Natural killer cell (primary cell): ENCODE measurements around the gene GCHFR. TPM values are rescaled to one million over a fixed set of nuclear protein-coding genes. Genes with fewer than 3 reads are reported as not detected.

Experiments used
- ATAC-seq, 3 donors: fragments of 150-1000 bp in 2 of 3; fragments of 200-7000 bp in 1 of 3; cut with Tn5 transposase; 1 replicate in 1 of 3; 2 replicates in 2 of 3; pipeline ENCODE4 v1.10.0; 2021; ENCODE audit warnings: mild to moderate bottlenecking in 2 of 3, moderate library complexity in 2 of 3
- DNase-seq, 2 donors: peaks; one replicate each; pipeline versions ENCODE4 v3.0.0 to v3.0.0-alpha.2; 2013 to 2021; ENCODE audit warnings: mixed read lengths in 1 of 2
- H3K27ac ChIP-seq: one replicate; pipeline ENCODE4 v1.5.1; 2013; ENCODE audit warnings: mild to moderate bottlenecking, low read length
- H3K27me3 ChIP-seq: one replicate; pipeline ENCODE4 v1.6.1; 2013; ENCODE audit warnings: low read length; ENCODE audit not compliant: control insufficient read depth, insufficient read depth
- H3K36me3 ChIP-seq: one replicate; pipeline ENCODE4 v1.6.1; 2013; ENCODE audit warnings: low read length; ENCODE audit not compliant: control insufficient read depth, insufficient read depth
- H3K4me1 ChIP-seq: one replicate; pipeline ENCODE4 v1.6.1; 2013; ENCODE audit warnings: low read length; ENCODE audit not compliant: control insufficient read depth, insufficient read depth
- H3K4me3 ChIP-seq: one replicate; pipeline ENCODE4 v1.5.1; 2013; ENCODE audit warnings: low read length
- H3K9me3 ChIP-seq: one replicate; pipeline ENCODE4 v1.6.1; 2013; ENCODE audit warnings: low read length; ENCODE audit not compliant: control insufficient read depth, insufficient read depth
- H3K27ac Mint-ChIP-seq, 2 donors: one replicate each; pipeline ENCODE4 v1.8.0; 2022; ENCODE audit warnings: mild to moderate bottlenecking in 2 of 2, mixed read lengths in 2 of 2, moderate library complexity in 1 of 2
- H3K27me3 Mint-ChIP-seq, 2 donors: one replicate each; pipeline ENCODE4 v1.8.0; 2022; ENCODE audit warnings: low read depth in 2 of 2, mixed read lengths in 2 of 2
- H3K36me3 Mint-ChIP-seq: one replicate; pipeline ENCODE4 v1.8.0; 2022; ENCODE audit warnings: mixed read lengths
- H3K4me1 Mint-ChIP-seq, 2 donors: one replicate each; pipeline ENCODE4 v1.8.0; 2022; ENCODE audit warnings: mixed read lengths in 2 of 2
- H3K4me3 Mint-ChIP-seq: one replicate; pipeline ENCODE4 v1.8.0; 2022; ENCODE audit warnings: mild to moderate bottlenecking, moderate library complexity, mixed read lengths
- H3K9me3 Mint-ChIP-seq, 2 donors: one replicate each; pipeline ENCODE4 v1.8.0; 2022; ENCODE audit warnings: mixed read lengths in 2 of 2
- WGBS: methylation state at CpG from one replicate; pipeline ENCODE4 v1.1.7; 2013; ENCODE audit warnings: missing lambda C conversion rate; ENCODE audit not compliant: insufficient coverage; 5-methylcytosine and 5-hydroxymethylcytosine counted together
- intact Hi-C: fragments of 100-400 bp; cut with micrococcal nuclease; formaldehyde crosslinking; loops from one replicate; pipeline ENCODE4 v1.14.2; 2022
- total RNA-seq, 4 donors: library from RNA; stranded (reverse); fragments of 120-200 nt in 1 of 4; gene quantifications; one replicate each; pipeline versions ENCODE4 v1.2.3 to v1.2.4, GENCODE V29; 2013 to 2022
- TF ChIP-seq, protein P1 (sequence below): fragments of 200-600 bp; IDR thresholded peaks from one replicate; pipeline ENCODE4 v1.8.0; 2022; ENCODE audit warnings: antibody characterized with exemption

Gene GCHFR
- total RNA-seq, 3 donors from 2014 or later (not counting 1 experiment from before 2014, with no cell fraction given): 17.5 to 25.9 (median 25.9) TPM

DNA sequence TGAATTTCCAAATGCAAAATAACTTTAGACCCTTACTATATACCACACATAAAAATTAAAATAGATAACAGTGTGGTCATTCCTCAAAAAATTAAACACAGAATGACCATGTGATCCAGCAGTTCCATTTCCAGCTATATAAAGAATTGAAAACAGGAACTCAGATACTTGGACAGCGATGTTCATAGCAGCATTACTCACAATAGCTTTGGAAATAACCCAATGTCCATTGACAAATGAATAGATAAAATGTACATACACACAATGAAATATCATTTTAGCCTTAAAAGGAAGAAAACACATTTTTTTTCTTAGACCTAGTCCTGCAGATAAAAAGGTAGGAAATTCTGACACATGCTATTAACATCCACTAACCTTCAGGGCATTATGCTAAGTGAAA is 42.2 kb upstream of the GCHFR start:
- Histone ChIP-seq H3K36me3 (no peaks in the 10 kb centered on the region), H3K9me3 (no peaks in the 10 kb centered on the region), H3K27me3 (no peaks in the 10 kb centered on the region), H3K4me1 (no peaks in the 10 kb centered on the region), H3K27ac (no peak overlapping the region), H3K4me3 (no peak overlapping the region)
- 100% methylated on average over 1 of the region's 1 CpG for WGBS
- no peak for DNase-seq
- no peak overlapping the region for H3K27ac Mint-ChIP-seq
- ATAC-seq: no peak
- H3K9me3 Mint-ChIP-seq: no peaks in the 10 kb centered on the region
- TF ChIP-seq, protein P1, sequence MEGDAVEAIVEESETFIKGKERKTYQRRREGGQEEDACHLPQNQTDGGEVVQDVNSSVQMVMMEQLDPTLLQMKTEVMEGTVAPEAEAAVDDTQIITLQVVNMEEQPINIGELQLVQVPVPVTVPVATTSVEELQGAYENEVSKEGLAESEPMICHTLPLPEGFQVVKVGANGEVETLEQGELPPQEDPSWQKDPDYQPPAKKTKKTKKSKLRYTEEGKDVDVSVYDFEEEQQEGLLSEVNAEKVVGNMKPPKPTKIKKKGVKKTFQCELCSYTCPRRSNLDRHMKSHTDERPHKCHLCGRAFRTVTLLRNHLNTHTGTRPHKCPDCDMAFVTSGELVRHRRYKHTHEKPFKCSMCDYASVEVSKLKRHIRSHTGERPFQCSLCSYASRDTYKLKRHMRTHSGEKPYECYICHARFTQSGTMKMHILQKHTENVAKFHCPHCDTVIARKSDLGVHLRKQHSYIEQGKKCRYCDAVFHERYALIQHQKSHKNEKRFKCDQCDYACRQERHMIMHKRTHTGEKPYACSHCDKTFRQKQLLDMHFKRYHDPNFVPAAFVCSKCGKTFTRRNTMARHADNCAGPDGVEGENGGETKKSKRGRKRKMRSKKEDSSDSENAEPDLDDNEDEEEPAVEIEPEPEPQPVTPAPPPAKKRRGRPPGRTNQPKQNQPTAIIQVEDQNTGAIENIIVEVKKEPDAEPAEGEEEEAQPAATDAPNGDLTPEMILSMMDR: no peak
- intact Hi-C loops: no loop called here
- no peaks in the 10 kb centered on the region for H3K27me3 Mint-ChIP-seq
- H3K4me3 Mint-ChIP-seq: no peak overlapping the region
- H3K36me3 Mint-ChIP-seq: no peaks in the 10 kb centered on the region
- H3K4me1 Mint-ChIP-seq: no peaks in the 10 kb centered on the region

DNA sequence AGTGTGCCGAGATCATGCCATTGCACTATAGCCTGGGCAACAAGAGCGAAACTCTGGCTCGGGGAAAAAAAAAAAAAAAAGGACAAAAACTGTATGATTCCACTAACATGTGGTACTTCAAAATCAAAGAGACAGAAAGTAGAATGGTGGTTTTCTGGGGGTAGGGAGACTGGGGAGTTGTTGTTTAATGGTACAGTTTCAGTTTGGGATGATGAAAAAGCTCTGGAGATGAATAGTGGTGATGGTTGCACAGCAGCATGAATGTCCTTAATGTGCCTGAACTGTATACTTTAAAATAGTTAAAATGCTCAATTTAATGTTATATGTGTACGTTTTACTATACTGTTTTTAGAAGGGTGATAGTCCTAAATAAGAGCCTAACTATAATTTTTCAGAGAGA is 41.5 kb upstream of the GCHFR start:
- intact Hi-C loops: no loop called here
- H3K4me3 Mint-ChIP-seq: no peak overlapping the region
- no peaks in the 10 kb centered on the region for H3K4me1 Mint-ChIP-seq
- H3K27ac Mint-ChIP-seq: no peak overlapping the region
- no peak overlapping the region for H3K4me3 ChIP-seq
- H3K9me3 ChIP-seq: no peaks in the 10 kb centered on the region
- H3K36me3 Mint-ChIP-seq: no peaks in the 10 kb centered on the region
- H3K27me3 Mint-ChIP-seq: no peaks in the 10 kb centered on the region
- no peaks in the 10 kb centered on the region for H3K27me3 ChIP-seq
- TF ChIP-seq, protein P1: no peak
- ATAC-seq (no peak), DNase-seq (no peak)
- H3K9me3 Mint-ChIP-seq: no peaks in the 10 kb centered on the region
- H3K27ac ChIP-seq: no peak overlapping the region
- no peaks in the 10 kb centered on the region for H3K4me1 ChIP-seq
- 96% methylated on average over 3 of the region's 4 CpGs for WGBS
- H3K36me3 ChIP-seq: no peaks in the 10 kb centered on the region

DNA sequence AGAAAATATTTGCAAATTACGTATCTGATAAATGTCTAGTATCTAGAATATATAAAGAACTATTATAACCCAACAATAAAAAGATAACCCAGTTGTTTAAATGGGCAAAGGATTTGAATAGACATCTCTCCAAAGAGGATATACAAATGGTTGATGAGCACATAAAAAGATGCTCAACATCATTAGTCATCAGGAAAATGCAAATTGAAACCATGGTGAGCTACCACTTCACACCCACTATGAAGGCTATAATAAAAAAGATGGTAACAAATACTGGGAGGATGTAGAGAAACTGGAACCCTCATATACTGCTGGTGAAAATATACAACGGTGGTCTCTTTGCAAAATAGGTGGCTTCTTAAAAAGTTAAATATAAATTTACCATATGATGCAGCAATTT is 40.9 kb upstream of the GCHFR start:
- intact Hi-C loops: no loop called here
- H3K27me3 Mint-ChIP-seq: no peaks in the 10 kb centered on the region
- no peak overlapping the region for H3K4me3 Mint-ChIP-seq
- no peaks in the 10 kb centered on the region for H3K9me3 ChIP-seq
- H3K9me3 Mint-ChIP-seq: no peaks in the 10 kb centered on the region
- H3K27ac Mint-ChIP-seq: no peak overlapping the region
- H3K4me3 ChIP-seq: no peak overlapping the region
- WGBS: no CpG with 5 or more reads among the region's 2 CpGs
- no peak overlapping the region for H3K27ac ChIP-seq
- H3K36me3 Mint-ChIP-seq: no peaks in the 10 kb centered on the region
- no peaks in the 10 kb centered on the region for H3K4me1 Mint-ChIP-seq
- DNase-seq (no peak), ATAC-seq (no peak)
- TF ChIP-seq, protein P1: no peak
- H3K36me3 ChIP-seq: no peaks in the 10 kb centered on the region
- H3K27me3 ChIP-seq: no peaks in the 10 kb centered on the region
- H3K4me1 ChIP-seq: no peaks in the 10 kb centered on the region

DNA sequence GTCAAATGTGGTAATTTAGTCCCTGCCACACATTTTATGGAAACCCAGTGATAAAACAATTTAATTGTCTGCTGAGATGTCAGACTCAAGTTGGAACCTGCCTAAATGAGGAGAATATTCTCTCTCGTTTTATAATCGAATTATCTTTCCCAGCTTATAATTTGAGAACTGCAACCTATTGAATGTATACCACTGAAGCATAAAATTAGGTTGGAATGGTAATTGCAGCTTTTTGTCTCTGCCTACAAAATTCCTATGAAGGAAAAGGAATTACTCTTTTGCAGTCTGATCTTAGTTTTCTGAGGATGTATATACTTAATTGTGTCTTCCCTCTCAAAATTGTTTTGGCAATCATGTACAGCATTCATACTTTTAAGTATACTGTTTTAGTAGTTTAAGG is 39.9 kb upstream of the GCHFR start:
- H3K4me1 ChIP-seq: no peaks in the 10 kb centered on the region
- H3K9me3 Mint-ChIP-seq: no peaks in the 10 kb centered on the region
- H3K4me3 Mint-ChIP-seq: no peak overlapping the region
- H3K27me3 ChIP-seq: no peaks in the 10 kb centered on the region
- intact Hi-C loops: no loop called here
- H3K4me1 Mint-ChIP-seq: no peaks in the 10 kb centered on the region
- H3K27ac ChIP-seq: no peak overlapping the region
- no peaks in the 10 kb centered on the region for H3K9me3 ChIP-seq
- no CpG with 5 or more reads among the region's 2 CpGs for WGBS
- TF ChIP-seq, protein P1: no peak
- H3K27ac Mint-ChIP-seq: no peak overlapping the region
- DNase-seq (no peak), ATAC-seq (no peak)
- H3K36me3 ChIP-seq: no peaks in the 10 kb centered on the region
- no peaks in the 10 kb centered on the region for H3K27me3 Mint-ChIP-seq
- no peaks in the 10 kb centered on the region for H3K36me3 Mint-ChIP-seq
- H3K4me3 ChIP-seq: no peak overlapping the region
